ENCODE results near the gene FHIP2A.

FHIP2A gene

GRCh38 chr10:114857922-114858629, 36.5 kb downstream of the FHIP2A start:
- DNase-seq = no peak

GRCh38 chr10:114859222-114859621, 37.6 kb downstream of the FHIP2A start:
- no peak for DNase-seq

- DNase-seq = no peak
Observed at GRCh38 chr10:114862456-114862855, 40.9 kb downstream of the FHIP2A start.

GRCh38 chr10:114867365-114867764, 45.8 kb downstream of the FHIP2A start:
- no peak for DNase-seq

- DNase-seq = no peak
Observed at GRCh38 chr10:114868870-114869519, 47.4 kb downstream of the FHIP2A start.

GRCh38 chr10:114869520-114869892, 47.9 kb downstream of the FHIP2A start:
- no peak for DNase-seq

- DNase-seq = no peak
Observed at GRCh38 chr10:114870486-114870885, 48.9 kb downstream of the FHIP2A start.

GRCh38 chr10:114871379-114871778, 49.8 kb downstream of the FHIP2A start:
- DNase-seq = no peak

All from SIG-M5 (cell line).